ENCODE data around the gene SMTN.
A peak's percentile ranks its signal among the peaks of the same experiment; 100 is the strongest.

The SMTN gene

GRCh38 chr22:31150615-31151014, 69.5 kb downstream of the SMTN start:
- Histone ChIP-seq H3K79me2 (ENCODE audit: low read length) (no peaks in the 10 kb centered on the region), H3K4me3 (ENCODE audit: low read length) (no peak overlapping the region), H3K36me3 (replicated peaks; ENCODE audit: insufficient read depth, low read length) (no peaks in the 10 kb centered on the region), H3F3A (ENCODE audit: insufficient read depth, low read length) (no peaks in the 10 kb centered on the region), H3K9me3 (replicated peaks; ENCODE audit: insufficient read depth, low read length) (no peaks in the 10 kb centered on the region), H4K20me1 (ENCODE audit: insufficient read depth, low read length) (no peaks in the 10 kb centered on the region), H2AFZ (ENCODE audit: low read length) (no peak overlapping the region), H3K27ac (ENCODE audit: low read length) (no peak overlapping the region), H3K4me2 (ENCODE audit: low read depth, low read length) (no peak overlapping the region), H3K9ac (ENCODE audit: low read length) (no peak overlapping the region), H3K9me2 (replicated peaks; ENCODE audit: insufficient read depth, low read length) (no peaks in the 10 kb centered on the region), H3K27me3 (replicated peaks; ENCODE audit: insufficient read depth, low read length) (no peaks in the 10 kb centered on the region), H3K4me1 (ENCODE audit: low read length) (no peaks in the 10 kb centered on the region)
- TF ChIP-seq EZH2 (optimal IDR thresholded peaks at IDR 0.05; ENCODE audit: low read depth, low read length) (no peak), CTCF (IDR thresholded peaks at IDR 0.05; ENCODE audit: low read length) (peak; percentile 39)
- no peak for DNase-seq

- no peaks in the 10 kb centered on the region for H4K20me1 ChIP-seq (ENCODE audit: insufficient read depth, low read length)
- no peak overlapping the region for H3K27ac ChIP-seq (ENCODE audit: low read length)
- no peak overlapping the region for H3K4me2 ChIP-seq (ENCODE audit: low read depth, low read length)
- no peaks in the 10 kb centered on the region for H3K9me3 ChIP-seq (replicated peaks; ENCODE audit: insufficient read depth, low read length)
- no peak for TF ChIP-seq EZH2phosphoT487 (IDR thresholded peaks at IDR 0.05; ENCODE audit: low read length)
- TF ChIP-seq CTCF (IDR thresholded peaks at IDR 0.05; ENCODE audit: low read length): no peak
- TF ChIP-seq EZH2 (optimal IDR thresholded peaks at IDR 0.05; ENCODE audit: low read depth, low read length): no peak
- no peak overlapping the region for H3K4me3 ChIP-seq (ENCODE audit: low read length)
- H3K36me3 ChIP-seq (replicated peaks; ENCODE audit: insufficient read depth, low read length): no peaks in the 10 kb centered on the region
- H2AFZ ChIP-seq (ENCODE audit: low read length): no peak overlapping the region
- no peaks in the 10 kb centered on the region for H3F3A ChIP-seq (ENCODE audit: insufficient read depth, low read length)
- H3K9me2 ChIP-seq (replicated peaks; ENCODE audit: insufficient read depth, low read length): no peaks in the 10 kb centered on the region
- no peak for DNase-seq
- H3K9ac ChIP-seq (ENCODE audit: low read length): no peak overlapping the region
- no peaks in the 10 kb centered on the region for H3K27me3 ChIP-seq (replicated peaks; ENCODE audit: insufficient read depth, low read length)
- H3K4me1 ChIP-seq (ENCODE audit: low read length): no peaks in the 10 kb centered on the region
- H3K79me2 ChIP-seq (ENCODE audit: low read length): no peaks in the 10 kb centered on the region
Observed at GRCh38 chr22:31151872-31152271, 70.8 kb downstream of the SMTN start.

- DNase-seq: no peak
- H3K9me3 ChIP-seq (replicated peaks; ENCODE audit: insufficient read depth, low read length): no peaks in the 10 kb centered on the region
- no peak overlapping the region for H3K9ac ChIP-seq (ENCODE audit: low read length)
- H3K4me3 ChIP-seq (ENCODE audit: low read length): no peak overlapping the region
- no peaks in the 10 kb centered on the region for H3K79me2 ChIP-seq (ENCODE audit: low read length)
- H3K9me2 ChIP-seq (replicated peaks; ENCODE audit: insufficient read depth, low read length): no peaks in the 10 kb centered on the region
- TF ChIP-seq EZH2 (optimal IDR thresholded peaks at IDR 0.05; ENCODE audit: low read depth, low read length) (no peak), CTCF (IDR thresholded peaks at IDR 0.05; ENCODE audit: low read length) (no peak), EZH2phosphoT487 (IDR thresholded peaks at IDR 0.05; ENCODE audit: low read length) (no peak)
- H3K27me3 ChIP-seq (replicated peaks; ENCODE audit: insufficient read depth, low read length): no peaks in the 10 kb centered on the region
- H3F3A ChIP-seq (ENCODE audit: insufficient read depth, low read length): no peaks in the 10 kb centered on the region
- no peak overlapping the region for H2AFZ ChIP-seq (ENCODE audit: low read length)
- H3K27ac ChIP-seq (ENCODE audit: low read length): no peak overlapping the region
- H3K4me2 ChIP-seq (ENCODE audit: low read depth, low read length): no peak overlapping the region
- H3K4me1 ChIP-seq (ENCODE audit: low read length): no peaks in the 10 kb centered on the region
- H3K36me3 ChIP-seq (replicated peaks; ENCODE audit: insufficient read depth, low read length): no peaks in the 10 kb centered on the region
- no peaks in the 10 kb centered on the region for H4K20me1 ChIP-seq (ENCODE audit: insufficient read depth, low read length)
Observed at GRCh38 chr22:31153357-31153756, 72.2 kb downstream of the SMTN start.

Measured in MM.1S (cell line).